ENCODE data around the gene HSPA6.
"Not testable (repeated sequence)": the region's sequence is repeated elsewhere in the genome, so short reads cannot be mapped to it uniquely, and the experiment has no call there.

The HSPA6 gene

GRCh38 chr1:161545005-161545731, 20.8 kb downstream of the HSPA6 start:
- DNase-seq (ENCODE audit: low read depth); H3K4me3 ChIP-seq (ENCODE audit: low read length): not testable (repeated sequence)

- H3K4me3 ChIP-seq (ENCODE audit: low read length): not testable (repeated sequence)
These were observed 23.8 kb downstream of the HSPA6 start for GRCh38 chr1:161547995-161548741.

GRCh38 chr1:161548749-161549406, 24.5 kb downstream of the HSPA6 start:
- not testable (repeated sequence) for H3K4me3 ChIP-seq (ENCODE audit: low read length); DNase-seq (ENCODE audit: low read depth)

More at GRCh38 chr1:161547995-161548741, 23.8 kb downstream of the HSPA6 start:
- not testable (repeated sequence) for DNase-seq (ENCODE audit: low read depth)

- H3K4me3 ChIP-seq (ENCODE audit: low read length): no peak within 1 kb of the TSS
- no peak for DNase-seq (ENCODE audit: low read depth)
- TF ChIP-seq CTCF (conservative IDR thresholded peaks at IDR 0.05; ENCODE audit: low read depth, low read length): no peak
These were observed 25.3 kb downstream of the HSPA6 start, which contains the start of gene FCGR3A for GRCh38 chr1:161549652-161550051. Gene FCGR3A (minus strand): TSS chr1:161549818. CDS start chr1:161549736, 82 bp downstream.

GRCh38 chr1:161550942-161551341, 26.6 kb downstream of the HSPA6 start:
- H3K4me3 ChIP-seq (ENCODE audit: low read length); DNase-seq (ENCODE audit: low read depth): not testable (repeated sequence)

- DNase-seq (ENCODE audit: low read depth); H3K4me3 ChIP-seq (ENCODE audit: low read length): not testable (repeated sequence)
These were observed 29.3 kb downstream of the HSPA6 start for GRCh38 chr1:161553631-161554030.

GRCh38 chr1:161554340-161554739, 30.0 kb downstream of the HSPA6 start:
- not testable (repeated sequence) for H3K4me3 ChIP-seq (ENCODE audit: low read length); DNase-seq (ENCODE audit: low read depth)

GRCh38 chr1:161554815-161555417, 30.6 kb downstream of the HSPA6 start:
- H3K4me3 ChIP-seq (ENCODE audit: low read length); DNase-seq (ENCODE audit: low read depth): not testable (repeated sequence)

GRCh38 chr1:161556143-161556542, 31.8 kb downstream of the HSPA6 start:
- H3K4me3 ChIP-seq (ENCODE audit: low read length); DNase-seq (ENCODE audit: low read depth): not testable (repeated sequence)

- DNase-seq (ENCODE audit: low read depth); H3K4me3 ChIP-seq (ENCODE audit: low read length): not testable (repeated sequence)
These were observed 32.6 kb downstream of the HSPA6 start for GRCh38 chr1:161556990-161557389.

- H3K4me3 ChIP-seq (ENCODE audit: low read length); DNase-seq (ENCODE audit: low read depth): not testable (repeated sequence)
These were observed 33.4 kb downstream of the HSPA6 start for GRCh38 chr1:161557506-161558450.

- DNase-seq (ENCODE audit: low read depth); H3K4me3 ChIP-seq (ENCODE audit: low read length): not testable (repeated sequence)
These were observed 36.8 kb downstream of the HSPA6 start for GRCh38 chr1:161560960-161561715.

GRCh38 chr1:161562441-161562840, 38.1 kb downstream of the HSPA6 start:
- H3K4me3 ChIP-seq (ENCODE audit: low read length); DNase-seq (ENCODE audit: low read depth): not testable (repeated sequence)

GRCh38 chr1:161563522-161563921, 39.2 kb downstream of the HSPA6 start:
- H3K4me3 ChIP-seq (ENCODE audit: low read length); DNase-seq (ENCODE audit: low read depth): not testable (repeated sequence)

GRCh38 chr1:161566602-161566960, 42.2 kb downstream of the HSPA6 start:
- not testable (repeated sequence) for DNase-seq (ENCODE audit: low read depth); H3K4me3 ChIP-seq (ENCODE audit: low read length)

- not testable (repeated sequence) for DNase-seq (ENCODE audit: low read depth); H3K4me3 ChIP-seq (ENCODE audit: low read length)
These were observed 47.4 kb downstream of the HSPA6 start for GRCh38 chr1:161571703-161572102.

All from retinal pigment epithelial cell (primary cell).